Stimulated activated effector memory CD8-positive, alpha-beta T cell treated with anti-CD3 and anti-CD28 coated beads, Interleukin-12 subunit alpha, Interleukin-12 subunit beta, amount 100 ng/mL, for 72 hours (primary cell): ENCODE measurements around the gene KLHDC7B.

Experiments used
- ATAC-seq: fragments of 150-1000 bp; cut with Tn5 transposase; 2 replicates; pipeline ENCODE4 v1.10.0; 2021
- DNase-seq, 2 donors: peaks; one replicate each; pipeline ENCODE4 v3.0.0; 2021 to 2022; ENCODE audit warnings: low spot score in 2 of 2
- H3K27ac Mint-ChIP-seq: one replicate; pipeline ENCODE4 v1.8.0; 2022; ENCODE audit warnings: mild to moderate bottlenecking, mixed read lengths
- H3K36me3 Mint-ChIP-seq: one replicate; pipeline ENCODE4 v1.8.0; 2022; ENCODE audit warnings: mild to moderate bottlenecking, mixed read lengths
- H3K4me1 Mint-ChIP-seq: one replicate; pipeline ENCODE4 v1.8.0; 2022; ENCODE audit warnings: mixed read lengths
- H3K4me3 Mint-ChIP-seq: one replicate; pipeline ENCODE4 v1.8.0; 2022; ENCODE audit warnings: mild to moderate bottlenecking, mixed read lengths
- H3K9me3 Mint-ChIP-seq: one replicate; pipeline ENCODE4 v1.8.0; 2022; ENCODE audit warnings: mixed read lengths

Gene KLHDC7B

GRCh38 chr22:50567721-50568252, 22.1 kb downstream of the KLHDC7B start:
- Mint-ChIP-seq H3K36me3 (peaks cover 45% of the 10 kb centered on the region), H3K27ac (no peak overlapping the region), H3K9me3 (no peaks in the 10 kb centered on the region), H3K4me3 (no peak overlapping the region), H3K4me1 (peaks cover 10% of the 10 kb centered on the region)
- ATAC-seq (no peak), DNase-seq (no peak)

DNA sequence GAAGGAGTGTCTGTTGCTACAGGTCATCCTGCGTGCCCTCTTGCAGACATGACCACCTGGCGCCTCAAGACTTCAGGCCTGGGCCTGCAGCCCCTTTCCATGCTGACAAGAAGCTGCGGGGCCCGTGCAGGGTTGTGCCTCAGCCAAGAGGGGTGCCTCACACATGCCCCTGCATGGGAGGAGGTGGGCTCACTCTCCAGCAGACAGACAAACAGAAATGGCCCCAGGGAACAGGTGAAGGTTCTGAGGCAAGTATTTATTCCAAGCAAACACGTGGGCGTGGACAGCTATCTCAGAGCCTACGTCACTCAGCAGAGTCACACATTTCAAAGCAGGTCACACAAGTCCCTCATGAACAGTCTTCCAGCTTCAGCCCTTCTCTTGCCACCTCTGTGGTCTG, 22.9 kb downstream of the KLHDC7B start:
- ATAC-seq (no peak), DNase-seq (no peak)
- Mint-ChIP-seq H3K36me3 (peaks cover 46% of the 10 kb centered on the region), H3K4me1 (peaks cover 2% of the 10 kb centered on the region), H3K9me3 (no peaks in the 10 kb centered on the region), H3K27ac (no peak overlapping the region), H3K4me3 (no peak overlapping the region)

DNA sequence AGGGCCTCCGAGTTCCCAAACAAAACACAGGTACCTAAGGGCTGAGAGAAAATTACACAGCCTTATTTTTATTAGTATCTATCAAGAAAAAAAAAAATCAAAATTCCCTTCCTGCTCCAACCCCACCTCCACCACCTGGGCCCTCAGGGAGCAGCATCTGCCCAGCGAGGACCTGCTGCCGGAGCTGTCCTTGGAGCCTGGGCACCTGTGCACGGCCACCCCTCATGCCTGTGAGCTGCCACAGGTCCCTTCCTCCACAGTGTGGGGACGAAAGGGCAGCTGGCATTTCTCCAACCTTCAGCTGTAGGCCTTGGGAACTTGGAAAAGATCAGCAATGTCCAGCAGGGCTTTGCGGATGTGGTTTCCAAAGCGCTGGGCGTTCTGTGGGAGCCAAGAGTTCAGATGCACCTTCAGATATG, 23.4 kb downstream of the KLHDC7B start:
- ATAC-seq, result no peak
- DNase-seq, result no peak
- Mint-ChIP-seq H3K4me1 (no peaks in the 10 kb centered on the region), H3K36me3 (peaks cover 46% of the 10 kb centered on the region), H3K9me3 (no peaks in the 10 kb centered on the region), H3K27ac (no peak overlapping the region), H3K4me3 (no peak overlapping the region)

DNA sequence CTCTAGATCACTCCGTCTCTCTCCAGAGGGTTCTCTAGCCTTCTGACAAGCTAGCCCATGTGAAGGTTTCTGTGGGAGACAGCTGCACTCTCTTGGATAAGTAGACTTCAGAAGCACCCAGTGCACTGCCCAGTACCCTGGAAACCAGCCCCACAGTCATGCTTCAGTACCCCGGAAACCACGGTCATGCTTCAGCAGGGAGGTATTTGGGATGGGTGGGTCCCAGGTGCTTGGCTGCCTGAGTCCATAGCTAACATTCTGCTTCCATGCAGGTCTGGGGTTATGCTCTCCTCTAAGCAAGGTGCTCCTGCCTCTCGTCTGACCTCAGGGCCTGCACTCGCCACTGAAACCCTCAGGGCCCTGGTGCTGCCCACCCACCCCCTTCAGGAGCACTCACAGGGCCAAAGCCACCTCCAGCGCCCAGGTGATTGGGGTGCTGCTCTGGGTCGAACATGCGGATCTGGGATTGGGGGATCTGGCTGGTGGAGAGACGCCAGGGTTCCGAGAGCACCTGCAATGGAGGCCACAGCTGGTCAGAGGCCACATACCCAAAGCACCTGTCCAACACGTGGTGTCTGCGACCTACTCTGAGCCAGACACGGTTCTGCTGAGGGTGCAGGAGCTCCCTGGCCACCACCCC, 24.3 kb downstream of the KLHDC7B start:
- peaks cover 47% of the 10 kb centered on the region for H3K36me3 Mint-ChIP-seq
- no peaks in the 10 kb centered on the region for H3K4me1 Mint-ChIP-seq
- no peak for ATAC-seq
- no peaks in the 10 kb centered on the region for H3K9me3 Mint-ChIP-seq
- no peak overlapping the region for H3K4me3 Mint-ChIP-seq
- H3K27ac Mint-ChIP-seq, result no peak overlapping the region
- no peak for DNase-seq

DNA sequence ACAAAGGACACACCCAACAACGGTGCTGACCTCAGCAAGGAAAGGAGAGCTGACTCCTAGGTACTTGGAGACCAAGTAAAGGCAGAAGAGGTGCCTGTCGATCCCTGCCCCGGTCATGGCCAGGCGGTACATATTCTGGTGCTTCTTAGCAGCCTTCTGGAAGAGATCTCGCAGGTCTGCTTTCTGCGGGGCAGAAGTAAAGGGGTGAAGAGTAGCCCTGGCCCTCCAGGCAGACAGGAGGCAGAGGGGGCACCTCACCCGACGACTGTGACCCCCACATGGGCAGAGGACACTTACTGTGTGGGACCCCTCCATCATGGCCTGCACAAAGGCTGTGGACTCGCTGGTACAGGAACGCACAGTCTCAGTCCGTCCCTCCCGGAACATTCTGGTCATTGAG, 25.2 kb downstream of the KLHDC7B start:
- Mint-ChIP-seq H3K4me1 (no peaks in the 10 kb centered on the region), H3K36me3 (peaks cover 52% of the 10 kb centered on the region), H3K27ac (no peak overlapping the region), H3K9me3 (no peaks in the 10 kb centered on the region), H3K4me3 (no peak overlapping the region)
- no peak for ATAC-seq
- DNase-seq, result no peak

- H3K9me3 Mint-ChIP-seq, result no peaks in the 10 kb centered on the region
- no peak overlapping the region for H3K4me3 Mint-ChIP-seq
- no peaks in the 10 kb centered on the region for H3K4me1 Mint-ChIP-seq
- H3K36me3 Mint-ChIP-seq, result peaks cover 52% of the 10 kb centered on the region
- H3K27ac Mint-ChIP-seq, result no peak overlapping the region
- DNase-seq, result no peak
- no peak for ATAC-seq
These were observed 25.8 kb downstream of the KLHDC7B start for GRCh38 chr22:50571264-50572175.

DNA sequence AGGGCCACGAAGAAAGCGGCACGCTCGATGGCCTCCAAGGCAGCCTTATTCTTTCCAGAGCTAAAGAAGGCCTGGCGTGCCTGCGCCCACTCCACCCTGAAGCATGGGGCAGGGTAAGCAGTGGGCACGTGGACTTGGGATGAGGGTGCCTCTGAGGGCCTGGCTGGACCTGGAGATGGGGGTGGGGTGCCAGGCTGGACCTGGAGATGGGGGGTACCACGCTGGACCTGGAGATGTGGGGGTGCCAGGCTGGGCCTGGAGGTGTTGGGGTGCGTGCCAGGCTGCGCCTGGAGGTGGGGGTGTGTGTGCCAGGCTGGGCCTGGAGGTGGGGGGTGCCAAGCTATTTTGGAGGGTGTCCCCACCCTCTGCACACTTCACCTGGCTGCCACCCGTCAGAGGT, 27.3 kb downstream of the KLHDC7B start:
- Mint-ChIP-seq H3K9me3 (no peaks in the 10 kb centered on the region), H3K27ac (no peak overlapping the region), H3K4me1 (peaks cover 6% of the 10 kb centered on the region), H3K36me3 (peaks cover 47% of the 10 kb centered on the region), H3K4me3 (no peak overlapping the region)
- no peak for DNase-seq
- ATAC-seq, result no peak

- ATAC-seq (no peak), DNase-seq (no peak)
- H3K27ac Mint-ChIP-seq, result no peak overlapping the region
- H3K4me3 Mint-ChIP-seq, result no peak overlapping the region
- peaks cover 6% of the 10 kb centered on the region for H3K4me1 Mint-ChIP-seq
- no peaks in the 10 kb centered on the region for H3K9me3 Mint-ChIP-seq
- peaks cover 39% of the 10 kb centered on the region for H3K36me3 Mint-ChIP-seq
These were observed 28.0 kb downstream of the KLHDC7B start for GRCh38 chr22:50573491-50574382.

DNA sequence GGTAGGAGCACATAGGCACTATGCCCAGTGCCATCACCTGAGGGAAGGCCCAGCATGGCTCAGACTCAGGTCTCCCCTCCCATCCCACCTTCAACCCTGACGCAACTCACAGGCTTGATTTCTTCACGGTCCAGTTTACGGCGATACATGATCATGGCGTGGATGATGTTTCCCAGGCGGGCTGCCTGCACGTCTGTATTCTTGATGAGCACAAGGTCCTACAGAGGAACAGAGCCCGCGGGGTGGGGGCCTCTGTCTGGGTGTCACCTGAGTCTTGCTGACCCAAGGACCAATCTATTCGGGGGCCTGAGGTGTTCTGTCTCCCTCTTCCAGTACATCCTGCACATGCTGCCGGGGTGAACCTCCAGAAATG, 28.7 kb downstream of the KLHDC7B start:
- Mint-ChIP-seq H3K36me3 (peaks cover 36% of the 10 kb centered on the region), H3K4me3 (no peak overlapping the region), H3K4me1 (peaks cover 7% of the 10 kb centered on the region), H3K27ac (no peak overlapping the region), H3K9me3 (no peaks in the 10 kb centered on the region)
- no peak for ATAC-seq
- DNase-seq, result no peak

DNA sequence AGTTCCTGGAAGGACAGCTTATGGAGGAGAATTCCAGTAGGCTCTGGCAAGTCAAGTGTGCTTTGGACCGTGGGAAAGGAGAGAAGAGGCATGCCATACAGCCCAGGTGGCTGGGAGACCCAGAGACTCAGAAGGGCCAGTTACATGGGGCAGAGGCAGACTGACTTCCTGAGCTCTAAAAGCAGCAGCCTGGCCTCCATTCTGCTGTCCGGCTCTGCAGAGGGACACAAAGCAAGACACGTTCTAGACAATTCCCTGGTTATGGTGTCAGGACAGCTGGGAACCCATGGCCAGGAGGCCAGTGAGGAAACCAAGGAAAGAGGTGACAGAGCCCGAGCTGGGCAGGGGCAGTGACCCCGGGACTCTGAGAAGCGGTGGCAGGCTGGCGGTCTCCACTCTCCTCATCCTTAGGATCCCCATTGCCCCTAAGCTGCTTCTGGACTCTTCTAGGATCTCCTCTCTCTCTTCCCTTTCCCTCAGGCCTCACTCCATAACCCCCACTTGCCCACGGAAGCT, 29.8 kb downstream of the KLHDC7B start:
- DNase-seq (no peak), ATAC-seq (no peak)
- Mint-ChIP-seq H3K9me3 (no peaks in the 10 kb centered on the region), H3K4me3 (no peak overlapping the region), H3K4me1 (peaks cover 18% of the 10 kb centered on the region), H3K36me3 (peaks cover 38% of the 10 kb centered on the region), H3K27ac (no peak overlapping the region)

DNA sequence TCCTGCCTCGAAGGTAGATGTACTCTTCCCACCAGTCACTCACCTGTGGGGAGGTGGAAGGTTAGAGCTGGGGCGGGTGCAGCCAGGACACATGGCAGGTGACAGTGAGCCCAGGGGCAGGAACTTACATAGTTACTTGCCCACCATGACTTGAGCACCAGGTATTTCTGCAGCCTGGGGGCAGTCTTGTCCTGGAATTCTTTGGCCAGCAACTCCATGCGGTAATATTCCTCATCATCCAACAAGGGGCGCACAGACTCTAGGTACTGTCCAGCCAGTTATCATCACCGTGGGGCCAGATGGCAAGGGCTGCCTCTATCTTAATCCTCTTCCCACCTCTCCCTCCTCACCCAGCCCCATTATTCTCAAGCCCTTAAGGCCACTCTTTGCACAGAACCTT, 30.4 kb downstream of the KLHDC7B start:
- H3K4me3 Mint-ChIP-seq, result no peak overlapping the region
- H3K9me3 Mint-ChIP-seq, result no peaks in the 10 kb centered on the region
- DNase-seq, result no peak
- H3K27ac Mint-ChIP-seq, result no peak overlapping the region
- peaks cover 22% of the 10 kb centered on the region for H3K4me1 Mint-ChIP-seq
- peaks cover 38% of the 10 kb centered on the region for H3K36me3 Mint-ChIP-seq
- ATAC-seq, result no peak

DNA sequence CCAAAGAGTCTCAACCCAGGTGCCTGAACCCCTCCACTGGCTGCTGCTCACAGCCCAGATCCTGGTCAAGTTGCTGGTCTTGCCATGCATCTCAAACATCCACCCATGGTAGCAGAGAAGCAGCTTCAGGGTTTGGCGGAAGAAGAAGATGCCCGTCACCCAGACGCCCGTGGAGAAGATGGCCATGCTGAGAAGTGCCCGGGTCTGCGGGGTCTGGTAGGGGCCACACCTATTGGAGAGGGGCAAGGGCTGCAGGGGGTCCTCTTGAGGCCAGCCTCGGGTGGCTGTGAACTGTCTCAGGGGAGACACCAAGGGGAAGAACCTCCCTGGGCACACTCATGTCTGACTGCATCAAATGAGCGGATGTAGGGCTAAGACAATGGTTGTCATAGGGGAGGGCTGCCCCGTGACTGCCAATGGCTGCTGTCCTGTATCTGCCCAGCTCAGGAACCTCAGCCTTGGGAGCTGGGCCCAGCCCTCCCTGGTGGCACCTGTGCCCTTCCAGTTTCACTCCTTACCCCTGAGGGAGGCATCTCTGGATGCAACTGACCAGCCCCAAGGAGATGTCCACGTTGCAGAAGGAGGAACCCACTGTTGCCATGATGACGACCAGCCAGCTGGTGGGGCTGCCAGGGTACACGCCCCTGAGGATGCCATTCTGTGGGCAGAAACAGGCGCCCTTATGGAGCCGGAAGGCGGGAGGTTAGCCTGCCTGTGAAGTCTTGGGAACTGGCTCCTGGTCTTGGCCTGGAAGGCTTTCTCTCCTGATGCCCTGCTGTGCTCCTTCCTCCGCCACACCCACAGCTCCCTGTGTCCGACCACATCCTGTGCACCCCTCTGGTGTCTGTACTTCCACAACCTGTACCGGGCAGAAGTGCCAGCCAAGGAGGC, 31.4 kb downstream of the KLHDC7B start:
- Mint-ChIP-seq H3K27ac (peak overlapping the region; percentile 8), H3K4me1 (peaks cover 30% of the 10 kb centered on the region)
- DNase-seq, result no peak

GRCh38 chr22:50577697-50577986, 31.9 kb downstream of the KLHDC7B start:
- DNase-seq (no peak), ATAC-seq (no peak)
- Mint-ChIP-seq H3K9me3 (no peaks in the 10 kb centered on the region), H3K4me1 (peaks cover 30% of the 10 kb centered on the region), H3K36me3 (peaks cover 31% of the 10 kb centered on the region), H3K4me3 (no peak overlapping the region), H3K27ac (peak overlapping the region; percentile 8)

More for the DNA sequence above, 31.4 kb downstream of the KLHDC7B start:
- H3K9me3 Mint-ChIP-seq, result no peaks in the 10 kb centered on the region
- peak; percentile 8 for ATAC-seq
- peaks cover 35% of the 10 kb centered on the region for H3K36me3 Mint-ChIP-seq
- H3K4me3 Mint-ChIP-seq, result no peak overlapping the region

- Mint-ChIP-seq H3K4me1 (peaks cover 30% of the 10 kb centered on the region), H3K9me3 (no peaks in the 10 kb centered on the region), H3K4me3 (no peak within 1 kb of the TSS), H3K27ac (peak within 1 kb of the TSS; percentile 80), H3K36me3 (peaks cover 30% of the 10 kb centered on the region)
- no peak for ATAC-seq
- DNase-seq, result no peak
These were observed 32.5 kb downstream of the KLHDC7B start, which contains the start of gene CPT1B for GRCh38 chr22:50577987-50578775. Gene CPT1B, minus strand, starts transcription at chr22:50578427. Its CDS starts 512 bp downstream, at chr22:50577915.
